Activated CD4-positive, alpha-beta T cell treated with anti-CD3 and anti-CD28 coated beads for 24 hours (primary cell): Measurements from ENCODE around the gene SLC2A1.
"Not testable (repeated sequence)": the region's sequence is repeated elsewhere in the genome, so short reads cannot be mapped to it uniquely, and the experiment has no call there.

ENCODE experiments used
- DNase-seq, 2 donors: peaks; one replicate each; pipeline ENCODE4 v3.0.0-alpha.2; 2020; ENCODE audit warnings: low read depth in 2 of 2

Gene SLC2A1

DNA sequence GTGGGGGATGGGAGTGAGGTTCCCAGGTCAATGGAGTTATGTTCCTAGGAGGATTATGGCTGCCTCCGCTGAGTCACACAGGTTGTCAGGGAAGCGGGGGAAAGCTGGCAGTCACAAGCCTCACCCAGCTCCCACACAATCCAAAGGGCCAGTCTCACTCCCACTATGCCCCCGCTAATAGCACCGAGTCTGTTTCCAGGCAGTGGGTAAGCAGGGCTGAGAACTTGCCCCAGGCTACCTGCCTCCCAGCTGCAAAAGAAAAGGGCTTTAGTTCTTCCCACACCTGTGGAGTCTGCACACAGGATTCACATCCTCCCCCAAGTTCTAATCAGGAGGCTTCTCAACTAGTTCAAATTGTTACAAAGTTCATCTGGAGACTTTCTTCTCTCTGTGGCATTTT lies 58.7 kb downstream of the SLC2A1 start:
- not testable (repeated sequence) for DNase-seq

DNA sequence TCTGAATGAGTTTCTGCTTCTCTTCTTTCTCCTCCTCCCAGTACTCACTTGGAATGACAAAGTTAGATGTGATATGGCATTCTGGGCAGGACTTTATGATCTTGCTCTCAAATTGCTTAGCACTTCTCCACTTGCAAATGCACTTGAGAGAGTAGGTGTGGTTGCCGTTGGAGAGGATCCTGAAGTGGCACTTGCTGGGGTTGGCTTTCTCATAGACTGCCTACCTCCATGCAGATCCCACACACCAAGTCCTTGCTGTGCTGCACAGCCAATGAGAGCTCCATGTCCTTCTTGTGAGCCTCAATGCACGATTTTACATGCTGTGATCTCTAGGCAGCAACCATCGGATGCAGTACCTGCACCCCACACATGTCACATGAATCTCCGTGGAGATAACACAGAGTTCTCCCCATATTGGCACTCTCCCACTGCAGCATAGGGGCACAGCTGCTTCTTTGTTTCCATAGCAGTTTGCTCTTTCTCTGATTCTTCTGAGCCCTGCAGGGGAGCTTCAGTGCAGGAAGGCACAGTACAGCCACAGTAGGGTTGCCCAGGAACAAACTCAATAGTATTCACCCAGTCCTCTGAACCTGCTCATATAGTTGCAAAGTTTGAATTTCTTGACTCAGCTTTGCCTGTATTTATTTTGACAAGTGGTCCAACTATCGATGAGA lies 67.1 kb downstream of the SLC2A1 start:
- DNase-seq, result no peak

DNA sequence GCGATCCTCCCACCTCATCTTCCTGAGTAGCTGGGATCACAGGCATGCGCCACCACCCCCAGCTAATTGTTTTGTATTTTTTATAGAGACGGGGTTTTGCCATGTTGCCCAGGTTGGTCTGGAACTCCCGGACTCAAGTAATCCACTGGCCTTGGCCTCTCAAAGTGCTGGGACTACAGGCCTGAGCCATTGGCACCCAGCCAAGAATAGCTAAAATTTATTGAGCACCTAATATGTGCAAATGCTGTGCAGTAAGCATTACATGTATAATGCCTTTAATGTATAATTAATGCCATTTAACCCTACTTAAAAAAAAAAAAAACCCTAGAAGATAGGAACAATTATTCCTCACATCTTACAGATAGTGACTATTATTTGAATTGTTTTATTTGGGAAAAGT lies 69.4 kb downstream of the SLC2A1 start:
- DNase-seq, result no peak

DNA sequence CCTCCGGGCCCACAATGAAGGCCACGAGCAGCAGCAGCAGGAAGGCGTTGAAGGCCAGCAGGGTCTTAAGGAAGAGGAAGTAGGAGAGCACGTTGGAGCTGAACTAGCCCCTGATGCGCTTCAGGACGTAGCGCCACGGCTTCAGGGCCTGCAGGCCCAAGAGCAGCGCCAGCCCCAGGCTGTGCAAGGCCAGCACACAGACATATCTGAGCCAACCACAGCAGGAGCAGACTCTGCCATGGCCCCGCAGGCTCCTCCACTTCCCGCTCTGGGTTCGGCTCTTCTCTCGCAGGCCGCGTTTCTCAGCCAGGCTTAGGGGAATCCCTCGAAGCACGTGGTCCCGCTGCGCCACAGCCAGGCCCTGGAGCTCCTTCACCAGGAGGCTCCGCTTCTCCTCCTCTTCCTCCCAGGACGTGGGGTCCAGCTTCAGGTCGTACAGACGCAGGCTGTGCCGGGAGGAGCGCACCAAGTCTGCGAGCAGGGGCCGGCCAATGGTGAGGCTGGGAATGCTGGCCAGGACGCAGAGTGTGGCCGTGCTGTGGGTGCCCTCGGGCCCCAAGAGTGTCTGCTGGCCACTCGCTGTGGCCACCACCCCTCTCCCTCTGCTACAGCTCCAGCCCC lies 70.5 kb downstream of the SLC2A1 start:
- DNase-seq, result no peak

DNA sequence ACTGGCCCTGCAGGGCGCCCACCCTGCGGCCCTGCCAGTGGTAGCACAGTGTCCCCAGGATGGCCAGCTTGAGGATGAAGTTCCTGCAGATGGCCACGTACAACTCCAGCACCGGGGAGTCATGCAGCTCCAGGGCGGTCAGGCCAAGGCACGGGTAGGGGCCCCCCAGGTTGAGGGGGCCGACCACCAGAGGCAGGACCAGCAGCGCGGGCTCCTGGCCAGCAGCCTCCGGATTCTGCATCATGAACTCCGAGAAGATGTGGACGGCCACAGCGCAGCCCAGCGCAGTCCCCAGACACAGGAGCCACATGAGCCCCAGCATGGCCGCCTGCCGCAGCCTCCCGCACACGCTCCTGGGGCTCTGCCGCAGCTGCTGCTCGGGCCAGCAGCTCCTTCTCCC lies 71.3 kb downstream of the SLC2A1 start:
- no peak for DNase-seq

DNA sequence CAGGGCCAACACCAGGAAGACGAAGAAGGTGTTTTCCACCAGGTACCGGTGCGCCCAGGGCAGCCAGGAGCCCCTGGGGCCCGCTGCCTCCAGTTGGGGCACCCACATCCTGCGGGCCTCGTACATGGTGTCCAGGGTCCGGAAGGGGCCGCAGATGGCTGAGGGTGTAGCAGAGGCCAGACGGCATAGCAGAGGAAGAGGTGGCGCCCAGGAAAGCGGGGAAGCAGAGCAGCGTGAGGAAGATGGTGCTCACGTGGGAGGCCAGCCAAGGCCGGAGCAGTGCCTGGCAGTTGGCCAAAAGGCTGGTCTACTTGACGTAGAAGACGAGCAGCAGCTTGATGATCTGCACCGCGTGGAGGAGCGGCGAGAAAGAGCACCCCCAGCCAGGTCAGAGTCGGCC lies 71.9 kb downstream of the SLC2A1 start:
- no peak for DNase-seq

DNA sequence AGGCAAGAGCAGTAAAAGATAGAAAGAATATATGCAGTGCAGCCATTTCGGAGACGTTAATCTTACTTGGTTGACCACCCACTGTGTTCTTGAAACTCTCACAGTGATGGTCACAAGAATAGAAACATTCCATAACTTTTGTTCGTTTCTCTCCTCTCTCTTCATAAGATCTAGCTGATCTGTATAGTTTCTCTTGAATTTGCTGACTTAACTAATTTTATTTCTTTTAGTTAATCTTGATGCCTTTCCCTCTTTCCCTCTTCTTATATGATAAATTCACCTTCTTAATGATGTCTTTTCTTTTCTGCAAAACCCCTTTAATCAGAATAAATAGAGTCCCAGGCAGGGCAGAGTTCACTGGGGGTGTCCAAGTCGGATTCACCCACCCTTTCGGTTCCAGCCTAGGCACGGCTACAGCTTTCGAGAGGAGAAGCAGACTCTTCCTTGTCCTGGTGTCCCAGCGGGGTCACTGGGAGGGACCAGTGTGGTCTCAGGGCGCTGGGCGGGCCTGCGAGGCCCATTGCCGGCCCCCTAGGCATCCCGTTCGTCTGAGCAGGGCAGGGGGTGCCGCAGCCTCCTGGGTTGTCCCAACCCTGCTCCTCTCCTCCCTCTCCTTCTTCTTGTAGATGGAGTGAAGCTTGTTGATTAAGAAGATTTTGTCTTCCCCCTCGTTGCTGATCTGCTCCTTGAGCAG lies 72.5 kb downstream of the SLC2A1 start:
- no peak for DNase-seq

DNA sequence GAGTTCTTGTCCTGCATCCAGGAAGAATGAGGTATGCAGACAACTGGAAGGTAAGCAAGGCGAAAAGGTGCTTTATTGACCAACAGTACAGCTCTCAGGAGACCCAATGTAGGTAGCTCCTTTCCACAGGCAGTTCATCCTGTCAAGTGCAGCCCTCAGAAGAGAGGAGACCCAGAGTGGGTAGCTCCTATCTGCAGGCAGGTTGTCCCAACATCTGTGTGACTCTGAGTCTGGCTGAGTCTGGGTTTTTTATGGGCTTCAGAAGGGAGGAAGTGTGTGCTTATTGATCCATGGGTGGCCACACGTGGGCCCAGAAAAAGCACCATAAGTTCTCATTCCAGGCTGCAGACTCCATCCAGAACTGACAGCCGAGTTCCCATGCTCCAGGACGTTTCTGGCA lies 78.3 kb downstream of the SLC2A1 start:
- DNase-seq, result no peak

DNA sequence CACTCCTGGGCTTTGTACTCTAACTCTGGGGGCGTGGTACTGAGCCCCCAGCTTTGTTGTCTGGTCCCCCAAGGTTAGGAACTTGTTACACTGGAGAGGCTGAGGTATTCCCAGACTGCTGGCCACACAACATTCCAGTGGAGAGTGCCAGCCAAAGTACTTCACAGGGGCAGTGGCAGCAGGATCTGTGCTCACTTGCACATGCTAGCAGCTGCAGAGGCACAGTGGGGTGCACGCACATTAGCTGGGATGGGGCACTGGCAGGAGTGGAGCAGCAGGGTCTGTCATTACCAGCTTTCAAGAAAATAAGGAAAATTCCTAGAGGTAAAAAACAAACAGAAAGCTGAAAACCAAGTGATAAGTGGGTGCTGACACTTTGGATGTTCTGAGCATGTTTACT lies 81.3 kb downstream of the SLC2A1 start:
- DNase-seq, result no peak

DNA sequence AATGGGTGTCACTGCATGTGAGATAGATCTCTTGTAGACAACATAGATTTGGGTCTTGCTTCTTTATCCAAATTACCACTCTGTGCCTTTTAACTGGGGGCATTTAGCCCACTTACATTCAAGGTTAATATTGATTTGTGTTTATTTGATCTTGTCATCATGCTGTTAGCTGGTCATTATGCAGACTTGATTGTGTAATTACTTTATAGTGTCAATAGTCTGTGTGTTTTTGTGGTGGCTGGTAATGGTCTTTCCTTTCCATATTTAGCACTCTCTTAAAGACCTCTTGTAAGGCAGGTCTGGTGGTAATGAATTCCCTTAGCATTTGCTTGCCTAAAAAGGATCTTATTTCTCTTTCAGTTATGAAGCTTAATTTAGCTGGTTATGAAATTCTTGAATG lies 82.7 kb downstream of the SLC2A1 start:
- DNase-seq, result no peak
